ENCODE results near the gene PTPRR.

DNA sequence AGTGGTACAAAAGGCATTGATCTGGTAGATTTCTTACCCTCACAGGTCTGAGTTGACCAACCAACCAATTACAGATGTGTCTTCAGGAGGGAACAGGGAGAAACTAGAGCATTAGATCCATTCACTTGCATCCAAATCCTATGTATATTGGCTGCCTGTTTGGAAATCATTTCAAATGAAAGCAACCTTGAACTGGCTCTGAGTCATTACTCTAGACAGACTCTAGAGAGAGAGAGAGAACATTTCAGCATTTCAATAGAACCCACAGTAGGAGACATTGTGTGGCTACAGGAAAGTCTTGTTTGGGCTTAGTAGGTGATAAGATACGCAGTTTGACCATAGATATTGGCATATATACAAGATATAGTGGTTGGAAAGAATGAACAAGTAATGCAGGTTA, 114.5 kb downstream of the PTPRR start:
- TF ChIP-seq, protein P1, sequence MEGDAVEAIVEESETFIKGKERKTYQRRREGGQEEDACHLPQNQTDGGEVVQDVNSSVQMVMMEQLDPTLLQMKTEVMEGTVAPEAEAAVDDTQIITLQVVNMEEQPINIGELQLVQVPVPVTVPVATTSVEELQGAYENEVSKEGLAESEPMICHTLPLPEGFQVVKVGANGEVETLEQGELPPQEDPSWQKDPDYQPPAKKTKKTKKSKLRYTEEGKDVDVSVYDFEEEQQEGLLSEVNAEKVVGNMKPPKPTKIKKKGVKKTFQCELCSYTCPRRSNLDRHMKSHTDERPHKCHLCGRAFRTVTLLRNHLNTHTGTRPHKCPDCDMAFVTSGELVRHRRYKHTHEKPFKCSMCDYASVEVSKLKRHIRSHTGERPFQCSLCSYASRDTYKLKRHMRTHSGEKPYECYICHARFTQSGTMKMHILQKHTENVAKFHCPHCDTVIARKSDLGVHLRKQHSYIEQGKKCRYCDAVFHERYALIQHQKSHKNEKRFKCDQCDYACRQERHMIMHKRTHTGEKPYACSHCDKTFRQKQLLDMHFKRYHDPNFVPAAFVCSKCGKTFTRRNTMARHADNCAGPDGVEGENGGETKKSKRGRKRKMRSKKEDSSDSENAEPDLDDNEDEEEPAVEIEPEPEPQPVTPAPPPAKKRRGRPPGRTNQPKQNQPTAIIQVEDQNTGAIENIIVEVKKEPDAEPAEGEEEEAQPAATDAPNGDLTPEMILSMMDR (IDR thresholded peaks at IDR 0.05), result no peak
- no peak for TF ChIP-seq POLR2A (IDR thresholded peaks at IDR 0.05)

Measured in body of pancreas (tissue), 4 donors.